T-helper 1 cell treated with Interleukin-12 subunit alpha and Interleukin-12 subunit beta and Interleukin-4 antibody, amounts not matched to agents 30 ng/mL and 1 ng/mL, for 36 hours (primary cell): ENCODE measurements around the gene RPUSD1. TPM values are rescaled to one million over a fixed set of nuclear protein-coding genes. Genes with fewer than 3 reads are reported as not detected.

Source experiments
- intact Hi-C: fragments of 100-400 bp; cut with micrococcal nuclease; formaldehyde crosslinking; loops from one replicate; pipeline ENCODE4 v1.15.1; 2024
- total RNA-seq: library from RNA; stranded (reverse); gene quantifications from 2 replicates; pipeline ENCODE4 v1.2.3, GENCODE V29; 2022

Gene RPUSD1
- total RNA-seq, 1 donor from 2014 or later, result 35.4 TPM

- intact Hi-C loops, result no loop called here
Observed at GRCh38 chr16:799948-800833, 12.0 kb upstream of the RPUSD1 start, which contains the start of gene GNG13. GNG13 (minus strand) TSS chr16:800734; CDS start chr16:799077, 1,657 bp downstream.

GRCh38 chr16:799111-799947 is 11.1 kb upstream of the RPUSD1 start:
- intact Hi-C loops, result no loop called here

- intact Hi-C loops, result no loop called here
Observed at GRCh38 chr16:798666-799065, 10.5 kb upstream of the RPUSD1 start.

GRCh38 chr16:797686-798085 is 9.5 kb upstream of the RPUSD1 start:
- intact Hi-C loops, result no loop called here

- intact Hi-C loops, result no loop called here
Observed at GRCh38 chr16:797120-797420, 8.9 kb upstream of the RPUSD1 start.

- intact Hi-C loops, result no loop called here
Observed at GRCh38 chr16:796296-797119, 8.3 kb upstream of the RPUSD1 start.

GRCh38 chr16:795580-796229 is 7.5 kb upstream of the RPUSD1 start:
- intact Hi-C loops, result no loop called here

- intact Hi-C loops, result no loop called here
Observed at GRCh38 chr16:794853-795466, 6.8 kb upstream of the RPUSD1 start.

GRCh38 chr16:794091-794822 is 6.1 kb upstream of the RPUSD1 start:
- intact Hi-C loops, result no loop called here

GRCh38 chr16:793414-793813 is 5.2 kb upstream of the RPUSD1 start:
- intact Hi-C loops, result no loop called here

GRCh38 chr16:792221-792995 is 4.2 kb upstream of the RPUSD1 start:
- intact Hi-C loops, result no loop called here

- intact Hi-C loops, result no loop called here
Observed at GRCh38 chr16:791131-791530, 3.0 kb upstream of the RPUSD1 start.

GRCh38 chr16:790086-790485 is 1.9 kb upstream of the RPUSD1 start:
- intact Hi-C loops, result no loop called here

- intact Hi-C loops, result loop anchor here (2.0 kb wide), 1 partner anchor 181 kb away; the partner anchor contains the start of gene LMF1
Observed at GRCh38 chr16:789191-789850, 1.1 kb upstream of the RPUSD1 start.

- intact Hi-C loops, result loop anchor here (1.0 to 2.0 kb wide), 2 partner anchors 19 to 182 kb away; partner anchors contain the start of gene LMF1
Observed at GRCh38 chr16:788399-789126, 382 bp upstream of the RPUSD1 start, which contains the start of gene CHTF18. CHTF18 (plus strand) TSS chr16:788620; CDS start chr16:788685, 65 bp downstream.

GRCh38 chr16:787321-787966 is 737 bp downstream of the RPUSD1 start:
- intact Hi-C loops, result no loop called here
